ENCODE results near the gene RAB7A.

Gene RAB7A

GRCh38 chr3:128814519-128815317, 88.7 kb downstream of the RAB7A start:
- H3K36me3 ChIP-seq, result peaks cover 26% of the 10 kb centered on the region
- no peak for TF ChIP-seq CTCF (IDR thresholded peaks at IDR 0.05; ENCODE audit: low read depth, low read length)

DNA sequence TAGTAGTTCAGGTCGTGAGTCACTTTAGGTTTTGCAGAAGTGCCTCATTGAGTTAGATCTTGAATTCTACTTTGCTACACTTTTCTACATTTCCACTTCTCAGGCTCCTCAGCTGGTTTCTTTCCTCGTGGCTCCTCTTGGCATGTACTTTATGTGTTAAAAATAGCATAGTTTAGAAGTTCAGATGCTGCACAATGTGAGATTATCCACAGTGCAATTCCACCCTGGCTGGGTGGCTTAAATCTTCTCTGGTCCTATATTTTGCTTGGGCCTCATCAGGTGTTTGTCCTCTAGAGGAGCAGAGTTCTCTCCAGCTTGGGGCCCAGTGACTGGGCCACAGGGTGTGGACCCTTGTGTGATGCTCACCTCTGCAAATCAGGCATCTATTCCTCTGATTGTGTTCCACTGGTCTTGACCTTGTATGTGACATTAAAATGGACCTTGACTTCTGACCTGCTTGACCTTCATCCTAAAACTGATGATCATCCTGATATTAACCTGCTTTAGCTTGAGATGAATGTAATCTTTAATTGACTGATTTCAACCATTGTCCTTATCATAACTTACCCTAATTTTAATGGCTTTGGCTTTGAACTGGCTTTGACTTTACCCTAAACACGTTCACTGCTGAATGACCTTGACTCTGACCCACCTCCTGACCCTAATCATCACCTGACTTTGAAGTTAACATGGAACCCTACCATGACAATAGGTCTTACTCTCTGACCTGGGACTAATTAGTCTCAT, 89.5 kb downstream of the RAB7A start:
- no peaks in the 10 kb centered on the region for H3K27me3 ChIP-seq (ENCODE audit: insufficient read depth, low read depth, severe bottlenecking)
- H3K36me3 ChIP-seq, result peaks cover 20% of the 10 kb centered on the region
- H3K27ac ChIP-seq, result no peak overlapping the region
- no peak for TF ChIP-seq CTCF (IDR thresholded peaks at IDR 0.05; ENCODE audit: low read depth, low read length)
- H3K9me3 ChIP-seq (ENCODE audit: severe bottlenecking), result no peaks in the 10 kb centered on the region
- no peak for DNase-seq
- no peak overlapping the region for H3K4me3 ChIP-seq (ENCODE audit: low read depth, low read length)

More at GRCh38 chr3:128814519-128815317, 88.7 kb downstream of the RAB7A start:
- Histone ChIP-seq H3K4me3 (ENCODE audit: low read depth, low read length) (no peak overlapping the region), H3K27ac (no peak overlapping the region), H3K9me3 (ENCODE audit: severe bottlenecking) (no peaks in the 10 kb centered on the region), H3K27me3 (ENCODE audit: insufficient read depth, low read depth, severe bottlenecking) (no peaks in the 10 kb centered on the region)
- no peak for DNase-seq

GRCh38 chr3:128818186-128818787, 92.3 kb downstream of the RAB7A start:
- DNase-seq, result no peak
- H3K27me3 ChIP-seq (ENCODE audit: insufficient read depth, low read depth, severe bottlenecking), result no peaks in the 10 kb centered on the region
- no peak overlapping the region for H3K4me3 ChIP-seq (ENCODE audit: low read depth, low read length)
- H3K36me3 ChIP-seq, result peaks cover 11% of the 10 kb centered on the region
- H3K27ac ChIP-seq, result no peak overlapping the region
- no peaks in the 10 kb centered on the region for H3K9me3 ChIP-seq (ENCODE audit: severe bottlenecking)
- TF ChIP-seq CTCF (IDR thresholded peaks at IDR 0.05; ENCODE audit: low read depth, low read length), result no peak

GRCh38 chr3:128820252-128820839, 94.4 kb downstream of the RAB7A start:
- no peak overlapping the region for H3K27ac ChIP-seq
- H3K4me3 ChIP-seq (ENCODE audit: low read depth, low read length), result no peak overlapping the region
- H3K36me3 ChIP-seq, result peaks cover 4% of the 10 kb centered on the region; the same call in 1 of the 2 replicates
- H3K9me3 ChIP-seq (ENCODE audit: severe bottlenecking), result no peaks in the 10 kb centered on the region
- DNase-seq, result no peak
- H3K27me3 ChIP-seq (ENCODE audit: insufficient read depth, low read depth, severe bottlenecking), result no peaks in the 10 kb centered on the region
- TF ChIP-seq CTCF (IDR thresholded peaks at IDR 0.05; ENCODE audit: low read depth, low read length), result no peak

- H3K4me3 ChIP-seq (ENCODE audit: low read depth, low read length), result no peak overlapping the region
- no peak overlapping the region for H3K27ac ChIP-seq
- no peak for TF ChIP-seq CTCF (IDR thresholded peaks at IDR 0.05; ENCODE audit: low read depth, low read length)
- H3K9me3 ChIP-seq (ENCODE audit: severe bottlenecking), result no peaks in the 10 kb centered on the region
- no peaks in the 10 kb centered on the region for H3K27me3 ChIP-seq (ENCODE audit: insufficient read depth, low read depth, severe bottlenecking)
- DNase-seq, result no peak
- H3K36me3 ChIP-seq, result peaks cover 1% of the 10 kb centered on the region; the same call in 1 of the 2 replicates
Measured at GRCh38 chr3:128823008-128823407, 97.0 kb downstream of the RAB7A start.

All from WERI-Rb-1 (cell line).